Activated CD4-positive, alpha-beta memory T cell treated with anti-CD3 and anti-CD28 coated beads, Interleukin-2, amount 10 ng/mL, durations not matched to agents 7 days and 5 days (primary cell): ENCODE measurements around the gene GRIP1. TPM values are rescaled to one million over a fixed set of nuclear protein-coding genes. Genes with fewer than 3 reads are reported as not detected.

Source experiments
- CTCF ChIA-PET: fragments of 350-600 bp; sonication (Branson Sonifier 250); formaldehyde crosslinking; loops from one replicate; lab custom pipeline; 2021; ENCODE audit warnings: antibody characterized with exemption, inconsistent platforms; lab: Charles Lee
- POLR2A ChIA-PET: fragments of 350-600 bp; sonication (Branson Sonifier 250); formaldehyde crosslinking; loops from one replicate; lab custom pipeline; 2021; ENCODE audit warnings: antibody characterized with exemption; lab: Charles Lee
- DNase-seq: peaks from one replicate; pipeline ENCODE4 v3.0.0-alpha.2; 2020
- H3K27ac Mint-ChIP-seq: one replicate; pipeline ENCODE4 v1.8.0; 2021; ENCODE audit warnings: mild to moderate bottlenecking, mixed read lengths
- H3K27me3 Mint-ChIP-seq: one replicate; pipeline ENCODE4 v1.8.0; 2021; ENCODE audit warnings: mixed read lengths
- H3K36me3 Mint-ChIP-seq: one replicate; pipeline ENCODE4 v1.8.0; 2021; ENCODE audit warnings: low read depth, mixed read lengths
- H3K4me1 Mint-ChIP-seq: one replicate; pipeline ENCODE4 v1.8.0; 2021; ENCODE audit warnings: mixed read lengths
- H3K4me3 Mint-ChIP-seq: one replicate; pipeline ENCODE4 v1.8.0; 2021; ENCODE audit warnings: mild to moderate bottlenecking, mixed read lengths
- H3K9me3 Mint-ChIP-seq: one replicate; pipeline ENCODE4 v1.8.0; 2021; ENCODE audit warnings: mixed read lengths
- total RNA-seq, 2 experiments: library from RNA; stranded (reverse); gene quantifications; one replicate each; pipeline ENCODE4 v1.2.3, GENCODE V29; 2021

Gene GRIP1
- total RNA-seq, 2 experiments from 2014 or later, result 0.18 to 0.35 TPM

DNA sequence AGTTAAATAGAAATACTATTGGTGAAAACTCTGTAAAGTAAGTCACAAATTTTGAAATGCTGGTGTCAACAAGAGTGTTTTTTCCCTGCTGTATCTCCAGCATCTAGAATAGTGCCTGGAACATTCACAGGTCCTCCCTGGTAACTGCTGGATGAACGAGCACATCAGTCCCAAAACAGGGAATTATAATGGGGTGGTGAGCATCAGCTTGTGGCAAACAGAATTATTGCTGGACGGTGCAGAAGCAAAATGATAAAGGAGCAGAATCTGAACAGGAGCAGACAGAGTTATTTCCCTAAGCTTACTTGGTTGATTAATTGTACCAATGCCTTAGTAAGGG, 129.9 kb downstream of the GRIP1 start:
- CTCF ChIA-PET, result no interaction called here
- Mint-ChIP-seq H3K9me3 (no peaks in the 10 kb centered on the region), H3K27ac (no peak overlapping the region), H3K4me3 (no peak overlapping the region), H3K4me1 (no peaks in the 10 kb centered on the region), H3K27me3 (no peaks in the 10 kb centered on the region), H3K36me3 (no peaks in the 10 kb centered on the region)
- no peak for DNase-seq
- POLR2A ChIA-PET, result no interaction called here

DNA sequence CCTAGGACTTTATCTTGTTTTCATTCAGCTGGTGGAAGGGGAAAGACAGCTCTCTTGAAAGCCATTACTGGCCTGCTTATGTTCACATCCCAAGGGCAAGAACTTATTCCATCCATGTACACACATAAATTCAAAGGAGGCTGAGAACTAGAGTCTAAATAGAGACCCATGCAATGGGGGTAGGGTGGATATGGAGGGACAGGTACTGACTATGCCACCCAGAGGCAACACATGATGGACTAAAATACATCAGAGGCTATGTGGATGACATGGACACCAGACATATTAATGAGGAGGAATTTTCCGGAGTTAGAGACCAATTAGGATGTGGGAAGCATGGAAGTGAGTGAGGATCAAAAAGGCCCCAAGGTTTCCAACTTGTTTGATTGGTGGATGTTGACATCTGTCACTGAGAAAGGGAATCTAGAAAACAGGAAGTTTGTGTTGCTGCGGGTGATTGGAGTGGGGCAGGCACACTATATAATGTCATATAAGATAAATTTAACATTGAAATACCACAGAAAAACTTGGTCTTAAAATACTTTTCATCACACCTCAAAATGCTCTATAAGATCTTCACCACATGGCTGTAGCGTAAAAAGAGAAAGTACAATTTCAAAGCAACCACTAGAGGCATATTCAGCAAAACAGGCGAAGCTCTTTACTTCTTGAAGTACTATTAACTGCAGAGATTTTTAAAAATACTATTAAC, 130.4 kb downstream of the GRIP1 start:
- Mint-ChIP-seq H3K9me3 (no peaks in the 10 kb centered on the region), H3K27me3 (no peaks in the 10 kb centered on the region), H3K4me1 (no peaks in the 10 kb centered on the region), H3K36me3 (no peaks in the 10 kb centered on the region), H3K27ac (no peak overlapping the region), H3K4me3 (no peak overlapping the region)
- POLR2A ChIA-PET, result no interaction called here
- no peak for DNase-seq
- CTCF ChIA-PET, result no interaction called here

DNA sequence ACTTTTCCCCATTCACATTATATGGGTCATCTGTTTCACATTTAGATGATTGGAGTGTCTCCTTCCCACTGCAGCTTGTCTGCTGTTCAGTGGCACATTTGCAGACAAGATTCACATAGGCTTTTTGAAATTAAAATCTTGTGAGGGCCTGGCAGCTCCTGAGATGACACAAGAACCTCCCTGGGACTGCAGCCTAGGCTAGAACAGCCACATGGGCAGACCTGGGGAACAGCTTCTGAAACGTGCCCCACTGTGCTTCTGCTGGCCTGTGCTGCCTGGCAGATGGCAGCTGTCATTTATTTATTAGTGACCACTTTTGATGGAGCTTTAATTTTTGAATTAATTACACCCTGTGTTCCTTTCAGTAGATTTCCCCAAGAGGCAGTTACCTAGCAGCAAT, 137.4 kb downstream of the GRIP1 start:
- no peaks in the 10 kb centered on the region for H3K4me1 Mint-ChIP-seq
- no peak overlapping the region for H3K4me3 Mint-ChIP-seq
- no peak for DNase-seq
- H3K36me3 Mint-ChIP-seq, result no peaks in the 10 kb centered on the region
- no peak overlapping the region for H3K27ac Mint-ChIP-seq
- H3K27me3 Mint-ChIP-seq, result no peaks in the 10 kb centered on the region
- H3K9me3 Mint-ChIP-seq, result no peaks in the 10 kb centered on the region
- ChIA-PET POLR2A (no interaction called here), CTCF (no interaction called here)

GRCh38 chr12:66539431-66539830, 139.4 kb downstream of the GRIP1 start:
- H3K4me3 Mint-ChIP-seq, result no peak overlapping the region
- DNase-seq, result no peak
- H3K9me3 Mint-ChIP-seq, result no peaks in the 10 kb centered on the region
- no peak overlapping the region for H3K27ac Mint-ChIP-seq
- H3K27me3 Mint-ChIP-seq, result no peaks in the 10 kb centered on the region
- ChIA-PET POLR2A (no interaction called here), CTCF (no interaction called here)
- no peaks in the 10 kb centered on the region for H3K36me3 Mint-ChIP-seq
- H3K4me1 Mint-ChIP-seq, result no peaks in the 10 kb centered on the region

DNA sequence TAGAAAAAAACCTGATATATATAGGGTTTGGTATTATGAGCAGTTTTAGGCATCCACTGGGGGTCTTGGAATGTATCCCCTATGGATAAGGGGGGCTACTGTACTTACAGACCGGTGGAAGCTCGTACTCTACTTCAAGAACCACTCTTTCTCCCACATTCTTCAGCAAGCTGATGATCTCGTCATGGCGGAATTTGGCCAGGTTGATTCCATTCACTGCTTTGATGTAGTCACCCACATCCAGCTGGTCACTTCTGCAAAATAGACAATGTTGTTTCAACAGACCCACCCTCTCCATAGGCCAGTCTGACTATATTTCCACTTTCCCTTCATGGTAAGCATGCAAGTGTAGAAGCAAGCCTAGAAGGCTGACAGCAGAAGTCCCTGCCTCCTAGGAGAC, 139.9 kb downstream of the GRIP1 start:
- Mint-ChIP-seq H3K36me3 (no peaks in the 10 kb centered on the region), H3K4me3 (no peak overlapping the region), H3K27me3 (no peaks in the 10 kb centered on the region), H3K9me3 (no peaks in the 10 kb centered on the region), H3K4me1 (no peaks in the 10 kb centered on the region), H3K27ac (no peak overlapping the region)
- ChIA-PET CTCF (no interaction called here), POLR2A (no interaction called here)
- DNase-seq, result no peak

- DNase-seq, result no peak
Measured at GRCh38 chr12:66537876-66538275, 141.0 kb downstream of the GRIP1 start.

GRCh38 chr12:66533767-66534166, 145.1 kb downstream of the GRIP1 start:
- no peaks in the 10 kb centered on the region for H3K27me3 Mint-ChIP-seq
- no peak for DNase-seq
- no peak overlapping the region for H3K4me3 Mint-ChIP-seq
- H3K27ac Mint-ChIP-seq, result no peak overlapping the region
- H3K4me1 Mint-ChIP-seq, result no peaks in the 10 kb centered on the region
- H3K36me3 Mint-ChIP-seq, result no peaks in the 10 kb centered on the region
- no peaks in the 10 kb centered on the region for H3K9me3 Mint-ChIP-seq
- ChIA-PET CTCF (interaction anchor here (0.6 kb wide), 1 partner anchor 231 kb away, joined by 4 read pairs; the partner anchor contains the start of gene HELB), POLR2A (no interaction called here)

More at GRCh38 chr12:66537876-66538275, 141.0 kb downstream of the GRIP1 start:
- H3K27me3 Mint-ChIP-seq, result no peaks in the 10 kb centered on the region
- H3K36me3 Mint-ChIP-seq, result no peaks in the 10 kb centered on the region
- no peaks in the 10 kb centered on the region for H3K9me3 Mint-ChIP-seq
- H3K4me1 Mint-ChIP-seq, result no peaks in the 10 kb centered on the region
- POLR2A ChIA-PET, result no interaction called here
- no peak overlapping the region for H3K27ac Mint-ChIP-seq
- CTCF ChIA-PET, result no interaction called here
- H3K4me3 Mint-ChIP-seq, result no peak overlapping the region

GRCh38 chr12:66531766-66532165, 147.1 kb downstream of the GRIP1 start:
- no peak overlapping the region for H3K27ac Mint-ChIP-seq
- no peaks in the 10 kb centered on the region for H3K27me3 Mint-ChIP-seq
- no peaks in the 10 kb centered on the region for H3K9me3 Mint-ChIP-seq
- H3K4me1 Mint-ChIP-seq, result no peaks in the 10 kb centered on the region
- ChIA-PET POLR2A (no interaction called here), CTCF (no interaction called here)
- no peak overlapping the region for H3K4me3 Mint-ChIP-seq
- no peaks in the 10 kb centered on the region for H3K36me3 Mint-ChIP-seq
- DNase-seq, result no peak

- CTCF ChIA-PET, result no interaction called here
- H3K4me1 Mint-ChIP-seq, result no peaks in the 10 kb centered on the region
Measured at GRCh38 chr12:66529934-66530333, 148.9 kb downstream of the GRIP1 start.

DNA sequence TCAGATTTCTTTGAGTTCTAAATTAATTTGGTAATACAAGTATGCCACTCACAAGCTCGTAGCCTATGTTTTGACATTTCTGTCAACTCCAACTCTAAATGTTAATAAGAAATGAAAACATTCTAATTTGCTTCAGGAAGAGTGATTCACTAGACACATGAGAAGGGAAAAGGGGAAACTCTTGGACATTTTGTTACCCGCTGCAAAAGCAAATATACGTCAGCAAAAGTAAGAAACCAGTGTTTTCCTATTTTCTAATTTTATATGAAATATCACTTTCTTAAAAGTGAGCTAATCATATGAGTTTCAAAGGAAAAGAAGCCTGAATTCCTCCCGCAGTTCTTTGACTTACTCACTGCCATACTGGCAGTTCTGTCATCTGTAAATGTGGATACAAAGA, 162.3 kb downstream of the GRIP1 start:
- no peaks in the 10 kb centered on the region for H3K36me3 Mint-ChIP-seq
- H3K4me1 Mint-ChIP-seq, result no peaks in the 10 kb centered on the region
- no peaks in the 10 kb centered on the region for H3K27me3 Mint-ChIP-seq
- H3K9me3 Mint-ChIP-seq, result no peaks in the 10 kb centered on the region
- H3K27ac Mint-ChIP-seq, result no peak overlapping the region
- POLR2A ChIA-PET, result no interaction called here
- no peak for DNase-seq
- H3K4me3 Mint-ChIP-seq, result no peak overlapping the region
- CTCF ChIA-PET, result no interaction called here

More at GRCh38 chr12:66529934-66530333, 148.9 kb downstream of the GRIP1 start:
- Mint-ChIP-seq H3K9me3 (no peaks in the 10 kb centered on the region), H3K27me3 (no peaks in the 10 kb centered on the region), H3K36me3 (no peaks in the 10 kb centered on the region), H3K27ac (no peak overlapping the region), H3K4me3 (no peak overlapping the region)
- POLR2A ChIA-PET, result no interaction called here
- no peak for DNase-seq

DNA sequence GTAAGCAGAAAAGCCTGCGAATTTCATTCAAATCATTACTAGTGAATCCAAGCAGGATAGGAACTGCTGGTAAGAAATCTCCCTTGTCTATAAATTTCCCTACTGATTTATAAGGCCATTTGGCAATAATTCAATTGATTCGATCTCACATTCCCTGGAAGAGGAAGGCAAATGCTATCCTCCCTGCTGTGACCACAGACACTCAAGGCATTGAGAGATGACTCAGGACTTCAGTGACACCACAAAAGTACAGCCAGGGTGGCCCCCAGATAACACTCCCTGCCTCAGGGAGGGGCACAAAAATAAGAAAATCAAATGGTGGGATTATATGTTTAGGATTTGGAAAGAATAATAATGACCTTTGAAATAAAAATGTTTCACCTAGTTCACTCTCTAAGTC, 162.7 kb downstream of the GRIP1 start:
- no peak for DNase-seq
- Mint-ChIP-seq H3K36me3 (no peaks in the 10 kb centered on the region), H3K27me3 (no peaks in the 10 kb centered on the region), H3K27ac (no peak overlapping the region), H3K4me1 (no peaks in the 10 kb centered on the region), H3K9me3 (no peaks in the 10 kb centered on the region), H3K4me3 (no peak overlapping the region)
- CTCF ChIA-PET, result no interaction called here
- POLR2A ChIA-PET, result no interaction called here

GRCh38 chr12:66514581-66514980, 164.3 kb downstream of the GRIP1 start:
- no peaks in the 10 kb centered on the region for H3K36me3 Mint-ChIP-seq
- H3K4me3 Mint-ChIP-seq, result no peak overlapping the region
- no peaks in the 10 kb centered on the region for H3K27me3 Mint-ChIP-seq
- no peaks in the 10 kb centered on the region for H3K4me1 Mint-ChIP-seq
- ChIA-PET CTCF (no interaction called here), POLR2A (no interaction called here)
- no peaks in the 10 kb centered on the region for H3K9me3 Mint-ChIP-seq
- no peak overlapping the region for H3K27ac Mint-ChIP-seq
- DNase-seq, result no peak

DNA sequence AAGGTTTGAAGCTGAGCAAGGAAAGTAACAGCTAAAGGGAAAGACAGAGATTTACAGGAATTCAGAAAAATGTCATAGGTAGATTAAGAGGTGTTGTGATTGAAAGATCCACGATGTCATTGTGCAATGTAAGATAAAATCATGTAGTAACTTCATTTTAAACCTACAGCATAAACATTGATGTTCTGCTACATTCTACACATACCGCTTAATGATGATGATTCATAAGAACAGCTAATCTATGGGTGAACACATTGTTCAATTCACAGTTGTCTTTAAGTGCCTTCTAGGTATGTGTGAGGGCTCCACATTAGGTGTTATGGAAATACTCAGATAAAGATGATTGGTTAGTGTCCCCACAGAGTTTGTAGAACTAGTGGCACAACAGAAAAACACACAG, 170.9 kb downstream of the GRIP1 start:
- CTCF ChIA-PET, result no interaction called here
- H3K27ac Mint-ChIP-seq, result no peak overlapping the region
- POLR2A ChIA-PET, result no interaction called here
- H3K36me3 Mint-ChIP-seq, result no peaks in the 10 kb centered on the region
- H3K4me1 Mint-ChIP-seq, result no peaks in the 10 kb centered on the region
- no peak for DNase-seq
- H3K27me3 Mint-ChIP-seq, result no peaks in the 10 kb centered on the region
- H3K4me3 Mint-ChIP-seq, result no peak overlapping the region
- no peaks in the 10 kb centered on the region for H3K9me3 Mint-ChIP-seq

DNA sequence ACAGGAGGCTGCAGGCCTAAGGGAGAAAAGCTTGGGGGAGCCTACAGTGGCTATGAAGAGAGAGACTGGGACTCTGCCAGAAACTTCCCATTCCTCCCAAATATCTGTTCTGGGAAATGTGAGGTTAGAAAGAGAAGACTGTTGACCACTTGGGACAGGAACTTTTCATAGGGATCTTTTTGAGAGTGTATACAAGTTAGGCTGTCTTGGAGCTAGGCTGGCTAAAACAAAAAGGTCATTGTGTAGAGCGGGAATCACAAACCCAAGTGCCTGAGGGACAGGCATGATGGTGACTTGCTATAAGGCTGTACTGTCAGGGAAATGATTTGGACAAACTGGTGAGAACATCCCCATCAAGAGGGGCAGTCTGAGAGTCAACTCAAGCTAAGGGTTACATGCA, 175.1 kb downstream of the GRIP1 start:
- H3K9me3 Mint-ChIP-seq, result no peaks in the 10 kb centered on the region
- no peak for DNase-seq
- H3K4me3 Mint-ChIP-seq, result no peak overlapping the region
- POLR2A ChIA-PET, result no interaction called here
- H3K27me3 Mint-ChIP-seq, result no peaks in the 10 kb centered on the region
- H3K36me3 Mint-ChIP-seq, result no peaks in the 10 kb centered on the region
- no peak overlapping the region for H3K27ac Mint-ChIP-seq
- H3K4me1 Mint-ChIP-seq, result no peaks in the 10 kb centered on the region
- CTCF ChIA-PET, result no interaction called here
